HepG2 (cell line): Measurements from ENCODE around the gene PSMC3IP. TPM values are rescaled to one million over a fixed set of nuclear protein-coding genes. Genes with fewer than 3 reads are reported as not detected.
A peak's percentile ranks its signal among the peaks of the same experiment; 100 is the strongest.

Source experiments
- BRD4 ChIP-seq: sonication (generic); formaldehyde crosslinking; IDR thresholded peaks from 2 replicates; pipeline ENCODE4 v1.4.0; 2020; ENCODE audit warnings: missing genetic modification reagents
- CEBPB ChIP-seq: IDR thresholded peaks from 2 replicates; pipeline ENCODE4 v1.6.1; 2011; ENCODE audit warnings: low read depth, low read length, improper control_type of control experiment, borderline replicate concordance
- ESRRA ChIP-seq: sonication (generic); formaldehyde crosslinking; IDR thresholded peaks from 2 replicates; pipeline ENCODE4 v1.5.1; 2020; ENCODE audit warnings: mild to moderate bottlenecking, low read depth, missing genetic modification reagents
- FOXP4 ChIP-seq: sonication (generic); formaldehyde crosslinking; IDR thresholded peaks from 2 replicates; pipeline ENCODE4 v1.4.0; 2020; ENCODE audit warnings: missing genetic modification reagents
- HINFP ChIP-seq: sonication (generic); formaldehyde crosslinking; IDR thresholded peaks from 2 replicates; pipeline ENCODE4 v1.4.0; 2020; ENCODE audit warnings: low read depth, mild to moderate bottlenecking, missing genetic modification reagents
- ISL2 ChIP-seq: sonication (generic); formaldehyde crosslinking; IDR thresholded peaks from 2 replicates; pipeline ENCODE4 v1.5.0; 2020; ENCODE audit warnings: missing genetic modification reagents
- JUN ChIP-seq: sonication (generic); formaldehyde crosslinking; IDR thresholded peaks from 2 replicates; pipeline ENCODE4 v1.4.0; 2020; ENCODE audit warnings: mild to moderate bottlenecking, missing genetic modification reagents
- JUND ChIP-seq: sonication (generic); formaldehyde crosslinking; IDR thresholded peaks from 2 replicates; pipeline ENCODE4 v1.8.0; 2022; ENCODE audit warnings: mild to moderate bottlenecking, missing genetic modification reagents
- NFATC3 ChIP-seq: sonication (generic); formaldehyde crosslinking; IDR thresholded peaks from 2 replicates; pipeline ENCODE4 v1.5.1; 2020; ENCODE audit warnings: mild to moderate bottlenecking, missing genetic modification reagents
- NFYB ChIP-seq: sonication (generic); formaldehyde crosslinking; IDR thresholded peaks from 2 replicates; pipeline ENCODE4 v1.4.0; 2020; ENCODE audit warnings: missing genetic modification reagents
- SETDB1 ChIP-seq: sonication (generic); formaldehyde crosslinking; IDR thresholded peaks from 2 replicates; pipeline ENCODE4 v1.5.1; 2020; ENCODE audit warnings: missing genetic modification reagents, mild to moderate bottlenecking, borderline replicate concordance
- SP140L ChIP-seq: sonication (generic); formaldehyde crosslinking; IDR thresholded peaks from 2 replicates; pipeline ENCODE4 v1.4.0; 2020; ENCODE audit warnings: missing genetic modification reagents, borderline replicate concordance
- TEAD2 ChIP-seq: sonication (generic); formaldehyde crosslinking; IDR thresholded peaks from 2 replicates; pipeline ENCODE4 v1.9.0; 2021; ENCODE audit warnings: missing genetic modification reagents
- THAP8 ChIP-seq: sonication (generic); formaldehyde crosslinking; IDR thresholded peaks from 2 replicates; pipeline ENCODE4 v1.5.1; 2020; ENCODE audit warnings: missing genetic modification reagents, mild to moderate bottlenecking, borderline replicate concordance
- ZBTB10 ChIP-seq: sonication (generic); formaldehyde crosslinking; IDR thresholded peaks from 2 replicates; pipeline ENCODE4 v1.4.0; 2020; ENCODE audit warnings: missing genetic modification reagents, borderline replicate concordance
- ZBTB7B ChIP-seq: sonication (generic); formaldehyde crosslinking; IDR thresholded peaks from 2 replicates; pipeline ENCODE4 v1.4.0; 2020; ENCODE audit warnings: missing genetic modification reagents
- ZNF230 ChIP-seq: sonication (generic); formaldehyde crosslinking; IDR thresholded peaks from 2 replicates; pipeline ENCODE4 v1.4.0; 2020; ENCODE audit warnings: mild to moderate bottlenecking, missing genetic modification reagents
- ZNF256 ChIP-seq: sonication (generic); formaldehyde crosslinking; conservative IDR thresholded peaks from 2 replicates; pipeline ENCODE4 v1.4.0; 2020; ENCODE audit warnings: missing genetic modification reagents
- ZNF770 ChIP-seq: sonication (generic); formaldehyde crosslinking; IDR thresholded peaks from 2 replicates; pipeline ENCODE4 v1.5.0; 2020; ENCODE audit warnings: mild to moderate bottlenecking, missing genetic modification reagents
- ZNF816 ChIP-seq: sonication (generic); formaldehyde crosslinking; IDR thresholded peaks from 2 replicates; pipeline ENCODE4 v1.8.0; 2022; ENCODE audit warnings: missing genetic modification reagents, mild to moderate bottlenecking, borderline replicate concordance
- polyA plus RNA-seq, 8 experiments: library from polyadenylated mRNA; depleted of rRNA in 3 of 8; stranded (reverse) in 7 of 8; unstranded in 1 of 8; fragments of >200 nt; fragmentation: Illumina TruSeq in 4 of 8; extraction: Trizol in 4 of 8; gene quantifications; 2 replicates each; pipeline versions ENCODE4 v1.2.1 to v1.2.3, GENCODE V29; 2011 to 2016; ENCODE audit warnings: low read depth in 4 of 8, missing spikeins in 1 of 8, mixed read lengths in 1 of 8; ENCODE audit not compliant: insufficient read depth in 1 of 8
- total RNA-seq, 5 experiments: library from RNA; depleted of rRNA; stranded (reverse); fragments of >200 nt; fragmentation: Illumina TruSeq; extraction: Trizol; gene quantifications; 2 replicates each; pipeline ENCODE4 v1.2.3, GENCODE V29; 2016; ENCODE audit warnings: low read depth in 1 of 5

Gene PSMC3IP
- total and polyA plus RNA-seq, 2 of the 13 experiments (the other 11 are each of a cell fraction or from before 2014, with no cell fraction given) = 6.5 to 22.4 TPM

- peak; percentile 69; the same call in 1 of the 2 replicates for TF ChIP-seq ZNF256 (CRISPR knock-in tag)
- no peak for TF ChIP-seq CEBPB
- no peak; the same call in none of the 2 replicates for TF ChIP-seq NFYB (CRISPR knock-in tag)
- TF ChIP-seq JUND (CRISPR knock-in tag) = no peak; the same call in 1 of the 2 replicates
- TF ChIP-seq NFATC3 = no peak
- no peak; the same call in 1 of the 2 replicates for TF ChIP-seq HINFP (CRISPR knock-in tag)
- TF ChIP-seq THAP8 = no peak
- peak; percentile 97 for TF ChIP-seq ZNF230 (CRISPR knock-in tag)
- peak; percentile 77 for TF ChIP-seq ESRRA
- no peak for TF ChIP-seq SP140L (CRISPR knock-in tag)
- TF ChIP-seq ZNF816 (CRISPR knock-in tag) = peak; percentile 53
- peak; percentile 48 for TF ChIP-seq FOXP4 (CRISPR knock-in tag)
- TF ChIP-seq BRD4 = peak; percentile 91
- TF ChIP-seq ZBTB10 (CRISPR knock-in tag) = 0 out of 2 replicates have a peak, but pooled peaks have one; percentile 55
- TF ChIP-seq ZNF770 = peak; percentile 92
- TF ChIP-seq ZBTB7B (CRISPR knock-in tag) = peak; percentile 88
- TF ChIP-seq JUN (CRISPR knock-in tag) = peak; percentile 68; the same call in 1 of the 2 replicates
- TF ChIP-seq ISL2 = peak; percentile 82
- no peak for TF ChIP-seq TEAD2 (CRISPR knock-in tag)
- no peak for TF ChIP-seq SETDB1 (CRISPR knock-in tag)
Measured at GRCh38 chr17:42554250-42555121, 23.0 kb downstream of the PSMC3IP start (continued).
